K562 (cell line): Measurements from ENCODE around the gene PRDX1. TPM values are rescaled to one million over a fixed set of nuclear protein-coding genes. Genes with fewer than 3 reads are reported as not detected.

Source experiments
- CREB3 ChIP-seq: fragments of 450-650 bp; conservative IDR thresholded peaks from 2 replicates; pipeline ENCODE4 v1.6.1; 2016; ENCODE audit warnings: missing genetic modification characterization, low read depth, mild to moderate bottlenecking, missing compliant biosample characterization, moderate library complexity
- E4F1 ChIP-seq: fragments of 250-450 bp; sonication (Bioruptor Pico); IDR thresholded peaks from 2 replicates; pipeline ENCODE4 v1.5.0; 2021; ENCODE audit warnings: mild to moderate bottlenecking, borderline replicate concordance
- EP300 ChIP-seq: IDR thresholded peaks from 2 replicates; pipeline ENCODE4 v1.6.1; 2012; ENCODE audit warnings: low read length, improper control_type of control experiment
- HDGF ChIP-seq: fragments of 450-650 bp; IDR thresholded peaks from 2 replicates; pipeline ENCODE4 v1.6.1; 2016
- HES1 ChIP-seq: fragments of 450-650 bp; IDR thresholded peaks from 2 replicates; pipeline ENCODE4 v1.6.1; 2016; ENCODE audit warnings: low read depth, mild to moderate bottlenecking, moderate library complexity
- MAFG ChIP-seq: fragments of 450-650 bp; conservative IDR thresholded peaks from 2 replicates; pipeline ENCODE4 v1.6.1; 2016; ENCODE audit warnings: missing genetic modification characterization, missing compliant biosample characterization
- MIER1 ChIP-seq: fragments of 450-650 bp; IDR thresholded peaks from 2 replicates; pipeline ENCODE4 v1.6.1; 2016; ENCODE audit warnings: antibody characterized with exemption, mild to moderate bottlenecking, low read depth
- SETDB1 ChIP-seq: IDR thresholded peaks from one replicate; pipeline ENCODE4 v1.6.1; 2012; ENCODE audit warnings: low read length, control low read depth, inconsistent platforms
- polyA plus RNA-seq, 8 experiments: library from polyadenylated mRNA; depleted of rRNA in 4 of 8; stranded (reverse) in 5 of 8; unstranded in 3 of 8; fragments of >200 nt; fragmentation: Nextera tagmentation in 2 of 8; fragmentation: Illumina TruSeq in 1 of 8; extraction: Ambion mirVana in 2 of 8; extraction: Trizol in 1 of 8; gene quantifications; 2 replicates each; pipeline versions ENCODE4 v1.2.1 to v1.2.3, GENCODE V29; 2011 to 2014; ENCODE audit warnings: inconsistent platforms in 1 of 8, missing spikeins in 1 of 8
- total RNA-seq, 7 experiments: library from RNA; depleted of rRNA in 6 of 7; stranded (reverse); fragments of >200 nt in 6 of 7; fragmentation: Illumina TruSeq in 2 of 7; extraction: Trizol in 2 of 7; gene quantifications; 2 replicates each; pipeline versions ENCODE4 v1.2.1 to v1.2.3, GENCODE V29; 2011 to 2021; ENCODE audit warnings: low replicate concordance in 1 of 7
- TF ChIP-seq, protein P1 (sequence below): sonication (generic); formaldehyde crosslinking; IDR thresholded peaks from 2 replicates; pipeline ENCODE4 v1.8.0; 2022; ENCODE audit warnings: mild to moderate bottlenecking, missing genetic modification reagents
- TF ChIP-seq, protein P2 (sequence below): IDR thresholded peaks from 3 replicates; pipeline ENCODE4 v1.6.1; 2011; ENCODE audit warnings: borderline replicate concordance, mild to moderate bottlenecking; ENCODE audit not compliant: insufficient read length, insufficient read depth
- TF ChIP-seq, protein P3 (sequence below): sonication (generic); formaldehyde crosslinking; IDR thresholded peaks from 2 replicates; pipeline ENCODE4 v1.8.1; 2023; ENCODE audit warnings: missing genetic modification reagents, mild to moderate bottlenecking, borderline replicate concordance

The PRDX1 gene
- total and polyA plus RNA-seq, 9 of the 15 experiments (the other 6 are each of a cell fraction or from before 2014, with no cell fraction given): 748 to 2,388 (median 1,045) TPM

- TF ChIP-seq, protein P1, sequence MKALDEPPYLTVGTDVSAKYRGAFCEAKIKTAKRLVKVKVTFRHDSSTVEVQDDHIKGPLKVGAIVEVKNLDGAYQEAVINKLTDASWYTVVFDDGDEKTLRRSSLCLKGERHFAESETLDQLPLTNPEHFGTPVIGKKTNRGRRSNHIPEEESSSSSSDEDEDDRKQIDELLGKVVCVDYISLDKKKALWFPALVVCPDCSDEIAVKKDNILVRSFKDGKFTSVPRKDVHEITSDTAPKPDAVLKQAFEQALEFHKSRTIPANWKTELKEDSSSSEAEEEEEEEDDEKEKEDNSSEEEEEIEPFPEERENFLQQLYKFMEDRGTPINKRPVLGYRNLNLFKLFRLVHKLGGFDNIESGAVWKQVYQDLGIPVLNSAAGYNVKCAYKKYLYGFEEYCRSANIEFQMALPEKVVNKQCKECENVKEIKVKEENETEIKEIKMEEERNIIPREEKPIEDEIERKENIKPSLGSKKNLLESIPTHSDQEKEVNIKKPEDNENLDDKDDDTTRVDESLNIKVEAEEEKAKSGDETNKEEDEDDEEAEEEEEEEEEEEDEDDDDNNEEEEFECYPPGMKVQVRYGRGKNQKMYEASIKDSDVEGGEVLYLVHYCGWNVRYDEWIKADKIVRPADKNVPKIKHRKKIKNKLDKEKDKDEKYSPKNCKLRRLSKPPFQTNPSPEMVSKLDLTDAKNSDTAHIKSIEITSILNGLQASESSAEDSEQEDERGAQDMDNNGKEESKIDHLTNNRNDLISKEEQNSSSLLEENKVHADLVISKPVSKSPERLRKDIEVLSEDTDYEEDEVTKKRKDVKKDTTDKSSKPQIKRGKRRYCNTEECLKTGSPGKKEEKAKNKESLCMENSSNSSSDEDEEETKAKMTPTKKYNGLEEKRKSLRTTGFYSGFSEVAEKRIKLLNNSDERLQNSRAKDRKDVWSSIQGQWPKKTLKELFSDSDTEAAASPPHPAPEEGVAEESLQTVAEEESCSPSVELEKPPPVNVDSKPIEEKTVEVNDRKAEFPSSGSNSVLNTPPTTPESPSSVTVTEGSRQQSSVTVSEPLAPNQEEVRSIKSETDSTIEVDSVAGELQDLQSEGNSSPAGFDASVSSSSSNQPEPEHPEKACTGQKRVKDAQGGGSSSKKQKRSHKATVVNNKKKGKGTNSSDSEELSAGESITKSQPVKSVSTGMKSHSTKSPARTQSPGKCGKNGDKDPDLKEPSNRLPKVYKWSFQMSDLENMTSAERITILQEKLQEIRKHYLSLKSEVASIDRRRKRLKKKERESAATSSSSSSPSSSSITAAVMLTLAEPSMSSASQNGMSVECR (CRISPR knock-in tag): no peak
- TF ChIP-seq EP300 (peak; percentile 35; the same call in 1 of the 2 replicates), HES1 (no peak), E4F1 (CRISPR knock-in tag) (no peak), HDGF (peak; percentile 51; the same call in 1 of the 2 replicates), SETDB1 (no peak), CREB3 (tag) (0 out of 2 replicates have a peak, but pooled peaks have one; percentile 22), MIER1 (0 out of 2 replicates have a peak, but pooled peaks have one; percentile 2), MAFG (tag) (no peak)
- TF ChIP-seq, protein P2, sequence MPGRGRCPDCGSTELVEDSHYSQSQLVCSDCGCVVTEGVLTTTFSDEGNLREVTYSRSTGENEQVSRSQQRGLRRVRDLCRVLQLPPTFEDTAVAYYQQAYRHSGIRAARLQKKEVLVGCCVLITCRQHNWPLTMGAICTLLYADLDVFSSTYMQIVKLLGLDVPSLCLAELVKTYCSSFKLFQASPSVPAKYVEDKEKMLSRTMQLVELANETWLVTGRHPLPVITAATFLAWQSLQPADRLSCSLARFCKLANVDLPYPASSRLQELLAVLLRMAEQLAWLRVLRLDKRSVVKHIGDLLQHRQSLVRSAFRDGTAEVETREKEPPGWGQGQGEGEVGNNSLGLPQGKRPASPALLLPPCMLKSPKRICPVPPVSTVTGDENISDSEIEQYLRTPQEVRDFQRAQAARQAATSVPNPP: no peak
- TF ChIP-seq, protein P3, sequence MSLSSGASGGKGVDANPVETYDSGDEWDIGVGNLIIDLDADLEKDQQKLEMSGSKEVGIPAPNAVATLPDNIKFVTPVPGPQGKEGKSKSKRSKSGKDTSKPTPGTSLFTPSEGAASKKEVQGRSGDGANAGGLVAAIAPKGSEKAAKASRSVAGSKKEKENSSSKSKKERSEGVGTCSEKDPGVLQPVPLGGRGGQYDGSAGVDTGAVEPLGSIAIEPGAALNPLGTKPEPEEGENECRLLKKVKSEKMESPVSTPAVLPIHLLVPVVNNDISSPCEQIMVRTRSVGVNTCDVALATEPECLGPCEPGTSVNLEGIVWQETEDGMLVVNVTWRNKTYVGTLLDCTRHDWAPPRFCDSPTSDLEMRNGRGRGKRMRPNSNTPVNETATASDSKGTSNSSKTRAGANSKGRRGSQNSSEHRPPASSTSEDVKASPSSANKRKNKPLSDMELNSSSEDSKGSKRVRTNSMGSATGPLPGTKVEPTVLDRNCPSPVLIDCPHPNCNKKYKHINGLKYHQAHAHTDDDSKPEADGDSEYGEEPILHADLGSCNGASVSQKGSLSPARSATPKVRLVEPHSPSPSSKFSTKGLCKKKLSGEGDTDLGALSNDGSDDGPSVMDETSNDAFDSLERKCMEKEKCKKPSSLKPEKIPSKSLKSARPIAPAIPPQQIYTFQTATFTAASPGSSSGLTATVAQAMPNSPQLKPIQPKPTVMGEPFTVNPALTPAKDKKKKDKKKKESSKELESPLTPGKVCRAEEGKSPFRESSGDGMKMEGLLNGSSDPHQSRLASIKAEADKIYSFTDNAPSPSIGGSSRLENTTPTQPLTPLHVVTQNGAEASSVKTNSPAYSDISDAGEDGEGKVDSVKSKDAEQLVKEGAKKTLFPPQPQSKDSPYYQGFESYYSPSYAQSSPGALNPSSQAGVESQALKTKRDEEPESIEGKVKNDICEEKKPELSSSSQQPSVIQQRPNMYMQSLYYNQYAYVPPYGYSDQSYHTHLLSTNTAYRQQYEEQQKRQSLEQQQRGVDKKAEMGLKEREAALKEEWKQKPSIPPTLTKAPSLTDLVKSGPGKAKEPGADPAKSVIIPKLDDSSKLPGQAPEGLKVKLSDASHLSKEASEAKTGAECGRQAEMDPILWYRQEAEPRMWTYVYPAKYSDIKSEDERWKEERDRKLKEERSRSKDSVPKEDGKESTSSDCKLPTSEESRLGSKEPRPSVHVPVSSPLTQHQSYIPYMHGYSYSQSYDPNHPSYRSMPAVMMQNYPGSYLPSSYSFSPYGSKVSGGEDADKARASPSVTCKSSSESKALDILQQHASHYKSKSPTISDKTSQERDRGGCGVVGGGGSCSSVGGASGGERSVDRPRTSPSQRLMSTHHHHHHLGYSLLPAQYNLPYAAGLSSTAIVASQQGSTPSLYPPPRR: no peak
These were observed 830 bp upstream of the PRDX1 start (continued) for GRCh38 chr1:45522324-45523104.
